ENCODE data around the gene FUBP1.
"Not testable (repeated sequence)": the region's sequence is repeated elsewhere in the genome, so short reads cannot be mapped to it uniquely, and the experiment has no call there.

The FUBP1 gene

DNA sequence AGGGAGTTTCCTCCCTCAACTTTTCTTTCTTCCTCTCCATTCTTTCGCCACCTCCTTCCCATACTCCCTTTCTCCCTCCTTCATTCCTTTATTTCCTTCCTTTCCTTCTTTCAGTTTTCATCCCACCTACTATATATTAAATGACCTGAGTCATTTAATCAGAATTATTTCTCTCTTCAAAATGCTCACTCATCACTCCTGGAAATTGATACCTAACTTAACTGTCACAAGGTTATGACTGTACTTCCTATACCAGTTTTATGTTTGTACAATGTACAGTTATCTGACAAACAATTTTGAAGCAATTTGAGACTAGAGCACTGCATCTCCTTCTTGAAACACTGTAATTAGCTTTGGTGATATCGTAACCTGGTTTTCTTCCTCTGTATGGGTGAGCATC lies 49.1 kb downstream of the FUBP1 start:
- no peak for DNase-seq (ENCODE audit: low read depth)
- H3K4me3 ChIP-seq (ENCODE audit: control insufficient read depth, low read depth, low read length) = no peak overlapping the region
- TF ChIP-seq, protein P1, sequence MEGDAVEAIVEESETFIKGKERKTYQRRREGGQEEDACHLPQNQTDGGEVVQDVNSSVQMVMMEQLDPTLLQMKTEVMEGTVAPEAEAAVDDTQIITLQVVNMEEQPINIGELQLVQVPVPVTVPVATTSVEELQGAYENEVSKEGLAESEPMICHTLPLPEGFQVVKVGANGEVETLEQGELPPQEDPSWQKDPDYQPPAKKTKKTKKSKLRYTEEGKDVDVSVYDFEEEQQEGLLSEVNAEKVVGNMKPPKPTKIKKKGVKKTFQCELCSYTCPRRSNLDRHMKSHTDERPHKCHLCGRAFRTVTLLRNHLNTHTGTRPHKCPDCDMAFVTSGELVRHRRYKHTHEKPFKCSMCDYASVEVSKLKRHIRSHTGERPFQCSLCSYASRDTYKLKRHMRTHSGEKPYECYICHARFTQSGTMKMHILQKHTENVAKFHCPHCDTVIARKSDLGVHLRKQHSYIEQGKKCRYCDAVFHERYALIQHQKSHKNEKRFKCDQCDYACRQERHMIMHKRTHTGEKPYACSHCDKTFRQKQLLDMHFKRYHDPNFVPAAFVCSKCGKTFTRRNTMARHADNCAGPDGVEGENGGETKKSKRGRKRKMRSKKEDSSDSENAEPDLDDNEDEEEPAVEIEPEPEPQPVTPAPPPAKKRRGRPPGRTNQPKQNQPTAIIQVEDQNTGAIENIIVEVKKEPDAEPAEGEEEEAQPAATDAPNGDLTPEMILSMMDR (conservative IDR thresholded peaks at IDR 0.05; ENCODE audit: control insufficient read depth, insufficient read depth, low read depth, low read length) = no peak

DNA sequence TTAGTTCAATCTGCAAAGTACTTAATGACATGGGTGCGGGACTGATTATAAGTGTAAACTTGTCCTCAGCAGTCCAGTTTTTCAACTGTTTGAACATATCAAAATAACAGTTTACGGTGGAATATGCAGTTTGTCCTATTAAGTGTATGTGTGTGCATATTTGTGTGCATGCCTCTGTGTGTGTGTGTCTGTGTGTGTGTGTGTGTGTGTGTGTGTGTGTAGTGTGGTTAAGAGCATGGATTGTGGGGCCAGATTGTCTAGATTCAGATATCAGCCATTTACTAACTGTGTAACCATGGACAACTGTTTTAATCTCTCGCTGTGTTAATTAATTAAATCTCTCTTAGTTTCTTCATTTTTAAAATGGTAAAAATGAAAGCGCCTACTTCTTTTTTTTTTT lies 51.5 kb downstream of the FUBP1 start:
- no peak overlapping the region for H3K4me3 ChIP-seq (ENCODE audit: control insufficient read depth, low read depth, low read length)
- TF ChIP-seq, protein P1 (conservative IDR thresholded peaks at IDR 0.05; ENCODE audit: control insufficient read depth, insufficient read depth, low read depth, low read length) = no peak
- no peak for DNase-seq (ENCODE audit: low read depth)

DNA sequence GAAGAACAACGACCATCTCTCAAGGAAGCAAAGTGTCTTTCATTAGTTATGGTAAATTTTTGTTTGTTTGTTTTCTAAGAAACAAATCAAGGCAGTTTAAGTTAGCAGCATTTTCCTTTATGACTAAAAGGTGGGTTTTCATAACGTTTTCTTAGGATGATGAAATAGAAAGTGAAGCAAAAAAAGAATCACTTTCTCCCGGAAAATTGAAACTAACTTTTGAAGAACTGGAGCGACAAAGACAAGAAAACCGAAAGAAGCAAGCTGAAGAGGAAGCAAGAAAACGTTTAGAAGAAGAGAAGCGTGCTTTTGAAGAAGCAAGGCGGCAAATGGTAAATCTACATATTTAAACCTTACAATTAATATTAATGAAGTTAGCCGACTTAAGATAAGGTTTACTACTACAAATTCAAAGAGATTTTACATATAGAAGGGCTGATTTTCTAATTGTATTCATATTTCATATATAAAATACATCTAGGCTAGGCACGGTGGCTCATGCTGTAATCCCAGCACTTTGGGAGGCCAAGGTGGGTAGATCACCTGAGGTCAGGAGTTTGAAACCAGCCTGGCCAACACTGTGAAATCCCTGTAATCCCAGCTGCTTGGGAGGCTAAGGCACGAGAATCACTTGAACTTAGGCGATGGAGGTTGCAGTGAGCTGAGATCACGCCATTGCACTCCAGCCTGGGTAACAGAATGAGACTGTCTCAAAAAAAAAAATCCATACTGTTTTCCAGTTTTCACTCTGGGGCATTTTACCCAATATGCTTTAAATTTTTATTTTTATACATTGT lies 52.1 kb downstream of the FUBP1 start:
- TF ChIP-seq, protein P1 (conservative IDR thresholded peaks at IDR 0.05; ENCODE audit: control insufficient read depth, insufficient read depth, low read depth, low read length) = no peak
- no peak for DNase-seq (ENCODE audit: low read depth)
- no peak overlapping the region for H3K4me3 ChIP-seq (ENCODE audit: control insufficient read depth, low read depth, low read length)

DNA sequence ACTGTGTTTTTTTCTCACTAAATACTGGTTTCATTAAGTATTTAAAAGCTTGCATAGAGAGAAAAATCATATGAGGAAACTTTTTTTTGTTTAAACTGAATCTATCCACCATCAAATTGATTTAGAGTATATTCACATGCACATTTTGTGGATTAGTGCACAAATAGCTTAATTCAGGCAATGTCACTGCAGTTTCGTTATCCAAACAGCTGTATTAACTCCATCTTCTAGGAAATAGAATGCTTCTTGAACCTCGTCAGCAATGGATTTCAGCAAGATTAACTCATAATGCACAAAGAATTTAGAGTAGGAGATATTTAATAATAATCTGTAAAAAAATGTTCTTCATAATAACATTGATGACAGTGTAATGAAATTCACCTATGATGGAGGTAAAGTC lies 52.9 kb downstream of the FUBP1 start:
- TF ChIP-seq, protein P1 (conservative IDR thresholded peaks at IDR 0.05; ENCODE audit: control insufficient read depth, insufficient read depth, low read depth, low read length) = no peak
- H3K4me3 ChIP-seq (ENCODE audit: control insufficient read depth, low read depth, low read length) = no peak overlapping the region
- no peak for DNase-seq (ENCODE audit: low read depth)

- H3K4me3 ChIP-seq (ENCODE audit: control insufficient read depth, low read depth, low read length) = no peak overlapping the region
- DNase-seq (ENCODE audit: low read depth) = no peak
- TF ChIP-seq, protein P1 (conservative IDR thresholded peaks at IDR 0.05; ENCODE audit: control insufficient read depth, insufficient read depth, low read depth, low read length) = no peak
Measured at GRCh38 chr1:77925518-77925917, 53.4 kb downstream of the FUBP1 start.

GRCh38 chr1:77918918-77919317 lies 60.0 kb downstream of the FUBP1 start:
- not testable (repeated sequence) for DNase-seq (ENCODE audit: low read depth); H3K4me3 ChIP-seq (ENCODE audit: control insufficient read depth, low read depth, low read length)

- TF ChIP-seq, protein P1 (conservative IDR thresholded peaks at IDR 0.05; ENCODE audit: control insufficient read depth, insufficient read depth, low read depth, low read length) = no peak
- DNase-seq (ENCODE audit: low read depth) = no peak
Measured at GRCh38 chr1:77910116-77910515, 68.8 kb downstream of the FUBP1 start.

More at GRCh38 chr1:77910116-77910515, 68.8 kb downstream of the FUBP1 start:
- H3K4me3 ChIP-seq (ENCODE audit: control insufficient read depth, low read depth, low read length) = no peak overlapping the region
